ENCODE data around the gene SELENBP1.

SELENBP1 gene

GRCh38 chr1:151372058-151372934 is at the start of gene SELENBP1:
Gene SELENBP1 (minus strand): TSS chr1:151372705. CDS start chr1:151372641, 64 bp downstream.
- DNase-seq (ENCODE audit: low read depth), result no peak
- no peak for TF ChIP-seq CTCF (IDR thresholded peaks at IDR 0.05; ENCODE audit: insufficient read depth, low read depth, low read length, missing control alignments)
- H3K4me3 ChIP-seq (ENCODE audit: low read depth, low read length), result no peak within 1 kb of the TSS

- no peak for DNase-seq (ENCODE audit: low read depth)
- TF ChIP-seq CTCF (IDR thresholded peaks at IDR 0.05; ENCODE audit: insufficient read depth, low read depth, low read length, missing control alignments), result no peak
- no peak overlapping the region for H3K4me3 ChIP-seq (ENCODE audit: low read depth, low read length)
Observed at GRCh38 chr1:151419819-151420218, 47.3 kb upstream of the SELENBP1 start.

GRCh38 chr1:151418081-151418480 is 45.6 kb upstream of the SELENBP1 start:
- TF ChIP-seq CTCF (IDR thresholded peaks at IDR 0.05; ENCODE audit: insufficient read depth, low read depth, low read length, missing control alignments), result no peak
- no peak for DNase-seq (ENCODE audit: low read depth)
- H3K4me3 ChIP-seq (ENCODE audit: low read depth, low read length), result no peak overlapping the region

DNA sequence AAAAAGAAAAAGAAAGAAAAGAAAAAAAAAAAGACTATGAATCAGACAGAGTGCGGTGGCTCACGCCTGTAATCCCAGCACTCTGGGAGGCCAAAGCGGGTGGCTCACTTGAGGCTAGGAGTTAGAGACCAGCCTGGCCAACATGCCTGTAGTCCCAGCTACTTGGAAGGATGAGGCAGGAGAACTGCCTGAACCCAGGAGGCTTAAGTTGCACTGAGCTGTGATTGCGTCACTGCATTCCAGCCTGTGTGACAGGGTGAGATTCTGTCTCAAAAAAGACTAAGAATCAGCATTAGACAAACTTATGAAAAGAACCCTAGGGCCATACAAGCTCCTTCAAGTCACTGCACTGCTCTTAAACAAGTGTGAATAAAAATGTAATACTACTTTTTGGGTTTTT is 43.7 kb upstream of the SELENBP1 start:
- TF ChIP-seq CTCF (IDR thresholded peaks at IDR 0.05; ENCODE audit: insufficient read depth, low read depth, low read length, missing control alignments), result no peak
- no peak overlapping the region for H3K4me3 ChIP-seq (ENCODE audit: low read depth, low read length)
- DNase-seq (ENCODE audit: low read depth), result no peak

DNA sequence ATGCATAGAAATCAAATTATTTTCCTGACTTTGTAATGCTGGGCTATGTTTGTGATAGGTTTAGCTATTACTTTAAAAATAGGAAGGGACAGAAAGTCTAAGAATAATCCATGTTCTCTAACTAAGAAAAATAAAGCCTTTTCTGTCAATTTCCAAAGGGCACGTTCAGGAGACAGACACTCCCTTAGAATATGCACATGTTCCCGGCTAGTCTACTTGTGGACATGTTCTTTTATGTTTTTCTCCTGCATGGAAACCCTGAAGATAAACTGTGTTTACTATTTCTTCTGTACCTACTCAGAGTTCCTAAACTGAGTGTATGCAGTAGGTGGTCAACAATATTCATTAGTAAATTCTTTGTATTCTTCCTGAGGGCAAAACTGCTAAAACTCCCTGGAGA is 39.4 kb upstream of the SELENBP1 start:
- no peak for DNase-seq (ENCODE audit: low read depth)
- TF ChIP-seq CTCF (IDR thresholded peaks at IDR 0.05; ENCODE audit: insufficient read depth, low read depth, low read length, missing control alignments), result no peak
- no peak overlapping the region for H3K4me3 ChIP-seq (ENCODE audit: low read depth, low read length)

- no peak for TF ChIP-seq CTCF (IDR thresholded peaks at IDR 0.05; ENCODE audit: insufficient read depth, low read depth, low read length, missing control alignments)
- H3K4me3 ChIP-seq (ENCODE audit: low read depth, low read length), result no peak overlapping the region
- DNase-seq (ENCODE audit: low read depth), result no peak
Observed at GRCh38 chr1:151408891-151409290, 36.4 kb upstream of the SELENBP1 start.

DNA sequence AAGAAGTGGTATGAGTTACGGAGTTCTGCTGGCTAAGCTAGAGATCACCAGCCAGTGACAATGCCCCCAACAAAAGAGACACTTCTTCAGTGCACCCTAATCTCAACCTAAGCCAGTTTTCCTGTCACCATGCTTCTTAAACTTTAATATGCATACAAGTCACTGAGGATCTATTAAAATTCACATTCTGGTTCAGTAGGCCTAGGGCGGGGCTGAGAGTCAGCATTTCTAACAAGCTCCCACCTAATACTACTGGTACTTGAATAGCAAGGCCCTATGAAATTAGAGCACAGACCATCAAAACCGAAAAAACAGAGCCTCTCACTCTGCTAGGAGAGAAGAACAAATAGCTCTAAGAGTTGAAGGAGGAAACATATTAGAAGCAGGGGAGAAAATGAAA is 34.8 kb upstream of the SELENBP1 start:
- H3K4me3 ChIP-seq (ENCODE audit: low read depth, low read length), result no peak overlapping the region
- DNase-seq (ENCODE audit: low read depth), result no peak
- TF ChIP-seq CTCF (IDR thresholded peaks at IDR 0.05; ENCODE audit: insufficient read depth, low read depth, low read length, missing control alignments), result no peak
